SK-N-SH (cell line): ENCODE results near the gene RFLNA. TPM values are rescaled to one million over a fixed set of nuclear protein-coding genes. Genes with fewer than 3 reads are reported as not detected.

ENCODE experiments used
- CTCF ChIA-PET: fragments of 300-600, 350-600 bp; formaldehyde crosslinking; extraction: SDS; loops from one replicate; lab custom pipeline; 2021; lab: Yijun Ruan, JAX
- POLR2A ChIA-PET: fragments of 350-600 bp; sonication (Branson Sonifier 250); formaldehyde crosslinking; extraction: SDS; loops from one replicate; lab custom pipeline; 2020; ENCODE audit warnings: antibody characterized with exemption, inconsistent platforms; lab: Yijun Ruan, JAX
- DNase-seq: peaks from one replicate; pipeline ENCODE4 v3.0.0; 2012
- H2AFZ ChIP-seq: fragments of 200-600 bp; sonication (generic); 2 replicates; pipeline ENCODE4 v1.8.1; 2016; ENCODE audit warnings: antibody characterized with exemption, mild to moderate bottlenecking, low read depth
- H3F3A ChIP-seq: fragments of 200-600 bp; sonication (generic); replicated peaks from 2 replicates; pipeline ENCODE3; 2016; ENCODE audit warnings: antibody characterized with exemption, mild to moderate bottlenecking; ENCODE audit not compliant: insufficient read depth
- H3K27ac ChIP-seq, 2 experiments: fragments of 200-500 bp in 1 of 2; fragments of 200-600 bp in 1 of 2; sonication (Bioruptor generic) in 1 of 2; sonication (generic), shearing (Covaris generic) in 1 of 2; 2 replicates each; pipeline versions ENCODE4 v1.5.1 to v1.6.1; 2014 to 2016; ENCODE audit warnings: low read depth in 2 of 2, inconsistent platforms in 1 of 2, low read length in 1 of 2, mild to moderate bottlenecking in 1 of 2, mixed read lengths in 1 of 2
- H3K27me3 ChIP-seq: fragments of 200-600 bp; sonication (generic), shearing (Covaris generic); 2 replicates; pipeline ENCODE4 v1.6.1; 2016; ENCODE audit warnings: mixed run types; ENCODE audit not compliant: insufficient read depth
- H3K36me3 ChIP-seq, 2 experiments: fragments of 200-500 bp in 1 of 2; fragments of 200-600 bp in 1 of 2; sonication (Bioruptor generic) in 1 of 2; sonication (generic) in 1 of 2; replicated peaks in 1 of 2; 2 replicates each; pipeline versions ENCODE3 to v1.5.1; 2014 to 2016; ENCODE audit warnings: low read length in 1 of 2, mild to moderate bottlenecking in 1 of 2; ENCODE audit not compliant: insufficient read depth in 2 of 2, control insufficient read depth in 1 of 2
- H3K4me1 ChIP-seq, 2 experiments: fragments of 200-500 bp in 1 of 2; fragments of 200-600 bp in 1 of 2; sonication (Bioruptor generic) in 1 of 2; sonication (generic), shearing (Covaris generic) in 1 of 2; 2 replicates each; pipeline versions ENCODE4 v1.5.1 to v1.6.1; 2014 to 2016; ENCODE audit warnings: low read depth in 1 of 2, low read length in 1 of 2, mixed run types in 1 of 2; ENCODE audit not compliant: insufficient read depth in 2 of 2, control insufficient read depth in 1 of 2
- H3K4me2 ChIP-seq: fragments of 200-600 bp; sonication (generic), shearing (Covaris generic); 2 replicates; pipeline ENCODE4 v1.6.1; 2017; ENCODE audit warnings: mixed run types
- H3K4me3 ChIP-seq, 2 experiments: fragments of 200-500 bp in 1 of 2; fragments of 200-600 bp in 1 of 2; sonication (Bioruptor generic) in 1 of 2; sonication (generic), shearing (Covaris generic) in 1 of 2; 2 replicates each; pipeline versions ENCODE4 v1.5.1 to v1.8.1; 2014 to 2016; ENCODE audit warnings: low read depth in 2 of 2, inconsistent platforms in 1 of 2, low read length in 1 of 2, mild to moderate bottlenecking in 1 of 2, mixed read lengths in 1 of 2, moderate library complexity in 1 of 2
- H3K79me2 ChIP-seq: fragments of 200-600 bp; sonication (generic); 2 replicates; pipeline ENCODE4 v1.8.1; 2017; ENCODE audit warnings: mild to moderate bottlenecking; ENCODE audit not compliant: insufficient read depth
- H3K9ac ChIP-seq: fragments of 200-600 bp; sonication (generic); 2 replicates; pipeline ENCODE4 v1.6.1; 2017; ENCODE audit warnings: mixed run types
- H3K9me2 ChIP-seq: fragments of 200-600 bp; sonication (generic); 2 replicates; pipeline ENCODE4 v1.6.1; 2017; ENCODE audit warnings: mixed run types
- H3K9me3 ChIP-seq: fragments of 200-600 bp; sonication (generic); 2 replicates; pipeline ENCODE4 v1.6.1; 2017; ENCODE audit warnings: mixed run types, mild to moderate bottlenecking, moderate library complexity
- H4K20me1 ChIP-seq: fragments of 200-600 bp; sonication (generic); 2 replicates; pipeline ENCODE4 v1.6.1; 2017; ENCODE audit warnings: mild to moderate bottlenecking, mixed run types; ENCODE audit not compliant: insufficient read depth
- CTCF ChIP-seq: fragments of 200-600 bp; sonication (generic); IDR thresholded peaks from 2 replicates; pipeline ENCODE4 v1.6.1; 2017; ENCODE audit warnings: antibody characterized with exemption, mild to moderate bottlenecking, moderate library complexity
- EP300 ChIP-seq, 2 experiments: IDR thresholded peaks; 2 replicates each; pipeline versions ENCODE4 v1.4.0 to v1.6.1; 2012; ENCODE audit warnings: borderline replicate concordance in 1 of 2, low read depth in 1 of 2, low read length in 1 of 2
- FOXM1 ChIP-seq: IDR thresholded peaks from 2 replicates; pipeline ENCODE4 v1.4.0; 2012; ENCODE audit warnings: low read depth, mild to moderate bottlenecking
- GABPA ChIP-seq: IDR thresholded peaks from 2 replicates; pipeline ENCODE4 v1.4.0; 2012; ENCODE audit warnings: low read depth, mild to moderate bottlenecking
- GATA2 ChIP-seq: sonication (generic); formaldehyde crosslinking; IDR thresholded peaks from 2 replicates; pipeline ENCODE4 v1.5.0; 2020; ENCODE audit warnings: mild to moderate bottlenecking, missing genetic modification reagents
- MEF2A ChIP-seq: IDR thresholded peaks from 2 replicates; pipeline ENCODE4 v1.4.0; 2012; ENCODE audit warnings: low read depth, borderline replicate concordance
- MXI1 ChIP-seq: IDR thresholded peaks from 2 replicates; pipeline ENCODE4 v1.6.1; 2012; ENCODE audit warnings: mild to moderate bottlenecking, low read depth, low read length, improper control_type of control experiment
- POLR2AphosphoS5 ChIP-seq: IDR thresholded peaks from 2 replicates; pipeline ENCODE4 v1.6.1; 2012; ENCODE audit warnings: low read depth, low read length
- RAD21 ChIP-seq: IDR thresholded peaks from 2 replicates; pipeline ENCODE4 v1.6.1; 2012; ENCODE audit warnings: mild to moderate bottlenecking, low read length
- TEAD4 ChIP-seq: IDR thresholded peaks from 2 replicates; pipeline ENCODE4 v1.4.0; 2012; ENCODE audit warnings: mild to moderate bottlenecking, borderline replicate concordance; ENCODE audit not compliant: insufficient read depth
- WGBS: methylation state at CpG from one replicate; pipeline ENCODE4 v1.1.6; 2017; ENCODE audit warnings: low lambda C conversion rate; 5-methylcytosine and 5-hydroxymethylcytosine counted together
- polyA plus RNA-seq, 3 experiments: library from polyadenylated mRNA; depleted of rRNA; stranded (reverse); fragments of >200 nt; gene quantifications; 2 replicates each; pipeline ENCODE4 v1.2.3, GENCODE V29; 2012
- TF ChIP-seq, protein P1 (sequence below): IDR thresholded peaks from 2 replicates; pipeline ENCODE4; 2012
- TF ChIP-seq, protein P2 (sequence below): IDR thresholded peaks from 2 replicates; pipeline ENCODE4 v1.4.0; 2012; ENCODE audit warnings: low read depth

The RFLNA gene
- polyA plus RNA-seq, 1 of the 3 experiments (the other 2 are of a cell fraction): 0.10 TPM

DNA sequence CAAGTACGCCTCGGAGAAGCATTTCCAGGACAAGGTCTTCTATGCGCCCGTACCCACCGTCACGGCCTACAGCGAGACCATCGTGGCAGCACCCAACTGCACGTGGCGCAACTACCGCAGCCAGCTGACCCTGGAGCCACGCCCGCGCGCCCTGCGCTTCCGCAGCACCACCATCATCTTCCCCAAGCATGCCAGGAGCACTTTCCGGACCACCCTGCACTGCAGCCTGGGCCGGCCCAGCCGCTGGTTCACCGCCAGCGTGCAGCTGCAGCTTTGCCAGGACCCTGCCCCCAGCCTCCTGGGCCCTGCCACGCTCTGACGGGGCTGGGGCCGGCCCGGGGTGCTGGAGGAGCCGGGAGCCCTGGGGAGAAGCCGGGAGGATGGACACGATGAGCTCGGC, 19.3 kb downstream of the RFLNA start:
- WGBS: 85% methylated on average over 11 of the region's 30 CpGs
- CTCF ChIA-PET: no interaction called here
- H3K4me3 ChIP-seq: no peak overlapping the region

GRCh38 chr12:124314766-124315165, 19.9 kb downstream of the RFLNA start:
- H3K4me1 ChIP-seq: no peaks in the 10 kb centered on the region
- TF ChIP-seq GABPA (no peak), RAD21 (no peak), GATA2 (CRISPR knock-in tag) (no peak)
- ChIA-PET CTCF (interaction anchor here (1.6 kb wide), 1 partner anchor 18 kb away, joined by 5 read pairs; no protein-coding TSS in a partner anchor), POLR2A (no interaction called here)
- H3K4me3 ChIP-seq: no peak overlapping the region
- no peak overlapping the region for H3K27ac ChIP-seq
- H3K79me2 ChIP-seq: no peaks in the 10 kb centered on the region
- no peak for DNase-seq
- H3K9ac ChIP-seq: no peak overlapping the region
- no peaks in the 10 kb centered on the region for H3F3A ChIP-seq
- no peaks in the 10 kb centered on the region for H3K9me2 ChIP-seq
- no peaks in the 10 kb centered on the region for H4K20me1 ChIP-seq
- 69% methylated on average over 7 of the region's 9 CpGs for WGBS
- H3K36me3 ChIP-seq: no peaks in the 10 kb centered on the region
- H2AFZ ChIP-seq: no peak overlapping the region
- no peak overlapping the region for H3K4me2 ChIP-seq
- no peaks in the 10 kb centered on the region for H3K27me3 ChIP-seq
- no peaks in the 10 kb centered on the region for H3K9me3 ChIP-seq

More for the DNA sequence above, 19.3 kb downstream of the RFLNA start:
- no peaks in the 10 kb centered on the region for H3F3A ChIP-seq
- H3K9ac ChIP-seq: no peak overlapping the region
- H4K20me1 ChIP-seq: no peaks in the 10 kb centered on the region
- H3K9me3 ChIP-seq: no peaks in the 10 kb centered on the region
- no peaks in the 10 kb centered on the region for H3K27me3 ChIP-seq
- no peak for TF ChIP-seq EP300 (IDR thresholded peaks at IDR 0.05; ENCODE audit: borderline replicate concordance in 1 of 2, low read depth in 1 of 2, low read length in 1 of 2)
- TF ChIP-seq CTCF: no peak
- TF ChIP-seq, protein P1, sequence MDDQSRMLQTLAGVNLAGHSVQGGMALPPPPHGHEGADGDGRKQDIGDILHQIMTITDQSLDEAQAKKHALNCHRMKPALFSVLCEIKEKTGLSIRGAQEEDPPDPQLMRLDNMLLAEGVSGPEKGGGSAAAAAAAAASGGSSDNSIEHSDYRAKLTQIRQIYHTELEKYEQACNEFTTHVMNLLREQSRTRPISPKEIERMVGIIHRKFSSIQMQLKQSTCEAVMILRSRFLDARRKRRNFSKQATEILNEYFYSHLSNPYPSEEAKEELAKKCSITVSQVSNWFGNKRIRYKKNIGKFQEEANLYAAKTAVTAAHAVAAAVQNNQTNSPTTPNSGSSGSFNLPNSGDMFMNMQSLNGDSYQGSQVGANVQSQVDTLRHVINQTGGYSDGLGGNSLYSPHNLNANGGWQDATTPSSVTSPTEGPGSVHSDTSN: no peak
- TF ChIP-seq TEAD4: no peak
- TF ChIP-seq POLR2AphosphoS5: no peak
- TF ChIP-seq GATA2 (CRISPR knock-in tag): no peak
- no peak for TF ChIP-seq FOXM1
- TF ChIP-seq MXI1: no peak
- no peak for TF ChIP-seq RAD21
- TF ChIP-seq, protein P2, sequence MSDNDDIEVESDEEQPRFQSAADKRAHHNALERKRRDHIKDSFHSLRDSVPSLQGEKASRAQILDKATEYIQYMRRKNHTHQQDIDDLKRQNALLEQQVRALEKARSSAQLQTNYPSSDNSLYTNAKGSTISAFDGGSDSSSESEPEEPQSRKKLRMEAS: no peak
- TF ChIP-seq MEF2A: no peak
- H3K36me3 ChIP-seq: no peaks in the 10 kb centered on the region
- no peak for DNase-seq
- no peak overlapping the region for H3K27ac ChIP-seq
- H3K4me1 ChIP-seq: no peaks in the 10 kb centered on the region
- H3K9me2 ChIP-seq: no peaks in the 10 kb centered on the region
- H2AFZ ChIP-seq: no peak overlapping the region
- H3K4me2 ChIP-seq: no peak overlapping the region
- POLR2A ChIA-PET: no interaction called here
- no peaks in the 10 kb centered on the region for H3K79me2 ChIP-seq
